Suprapubic skin (tissue), 4 donors: ENCODE results near the gene PMVK.

ENCODE experiments used
- EP300 ChIP-seq: sonication (generic); formaldehyde crosslinking; IDR thresholded peaks from one replicate; pipeline ENCODE4 v1.6.1; 2017; ENCODE audit warnings: antibody characterized with exemption
- POLR2AphosphoS5 ChIP-seq, 3 donors: sonication (generic); formaldehyde crosslinking; IDR thresholded peaks; one replicate each; pipeline ENCODE4 v1.6.1; 2017; ENCODE audit warnings: antibody characterized with exemption in 3 of 3

DNA sequence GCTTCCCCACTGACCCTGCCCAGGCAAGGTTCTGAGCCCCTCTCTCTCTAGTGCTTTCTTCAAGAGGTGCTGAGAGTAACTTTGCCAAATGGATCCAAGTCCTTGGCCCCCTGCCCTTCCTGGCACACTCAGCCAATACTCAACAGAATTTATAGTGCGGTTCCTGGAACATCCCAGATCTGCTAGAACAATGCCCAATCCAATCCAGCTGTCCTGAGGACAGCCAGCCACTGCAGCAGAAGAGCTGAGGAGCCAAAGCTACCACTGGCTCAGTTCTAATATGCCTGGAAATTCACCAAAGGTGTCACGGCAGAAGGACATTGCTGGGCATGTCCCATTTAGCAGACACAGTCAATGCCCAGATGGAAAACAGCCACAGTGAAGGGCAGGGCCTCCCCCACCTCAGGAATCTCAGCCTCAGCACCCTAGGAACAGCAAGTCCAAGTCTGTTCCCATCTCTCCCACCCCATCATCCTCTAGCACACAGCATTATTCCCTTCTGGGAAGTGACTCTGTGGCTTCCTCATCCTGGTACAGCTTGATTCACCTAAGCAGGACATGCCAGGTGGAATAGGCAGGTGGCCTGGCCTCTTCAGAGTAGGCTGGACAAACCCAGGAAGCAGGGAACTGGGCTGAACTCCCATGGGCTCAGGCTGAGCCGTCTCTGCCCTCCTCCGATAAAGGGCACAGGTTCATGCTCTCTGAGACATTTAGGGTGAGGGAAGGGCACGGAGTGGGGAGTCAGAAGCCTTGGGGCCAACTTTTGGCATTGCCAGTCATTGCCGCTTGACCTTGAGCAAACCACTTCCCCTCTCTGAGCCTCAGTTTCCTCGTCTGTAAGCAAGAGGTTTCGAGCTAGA, 24.6 kb downstream of the PMVK start:
- TF ChIP-seq EP300 (no peak), POLR2AphosphoS5 (IDR thresholded peaks at IDR 0.05) (no peak)
